SK-N-MC (cell line): ENCODE data around the gene ZCCHC10.

Experiments used
- EZH2 ChIP-seq: fragments of 200-600 bp; sonication (generic); IDR thresholded peaks from one replicate; pipeline ENCODE4 v1.6.1; 2017; ENCODE audit warnings: antibody characterized with exemption
- POLR2AphosphoS5 ChIP-seq: IDR thresholded peaks from 2 replicates; pipeline ENCODE4 v1.6.1; 2012; ENCODE audit warnings: mild to moderate bottlenecking, low read depth, low read length, borderline replicate concordance

GRCh38 chr5:133050521-133050920 lies 24.2 kb upstream of the ZCCHC10 start:
- TF ChIP-seq POLR2AphosphoS5: no peak
- no peak for TF ChIP-seq EZH2
